Neural cell (in vitro differentiated cells): ENCODE measurements around the gene SPON1. TPM values are rescaled to one million over a fixed set of nuclear protein-coding genes. Genes with fewer than 3 reads are reported as not detected.

Source experiments
- H2AFZ ChIP-seq: fragments of 200-600, 300-800 bp; sonication (generic), shearing (Covaris generic); 2 replicates; pipeline ENCODE4 v1.6.0; 2014; ENCODE audit warnings: low read depth, mild to moderate bottlenecking, antibody characterized with exemption, low read length, moderate library complexity
- H3F3A ChIP-seq: fragments of 200-600 bp; shearing (Covaris generic); 2 replicates; pipeline ENCODE4 v1.6.1; 2016; ENCODE audit warnings: mild to moderate bottlenecking, moderate library complexity, mixed read lengths, antibody characterized with exemption, low read length; ENCODE audit not compliant: insufficient read depth, poor library complexity, severe bottlenecking
- H3K27ac ChIP-seq: fragments of 200-600, 300-800 bp; sonication (generic), shearing (Covaris generic); 2 replicates; pipeline ENCODE4 v1.5.1; 2014; ENCODE audit warnings: mild to moderate bottlenecking, low read length, moderate library complexity
- H3K27me3 ChIP-seq: fragments of 300-800, 200-600 bp; sonication (generic), shearing (Covaris generic); 2 replicates; pipeline ENCODE4 v1.6.0; 2014; ENCODE audit warnings: mild to moderate bottlenecking, low read depth, low read length, moderate library complexity; ENCODE audit not compliant: insufficient read depth
- H3K36me3 ChIP-seq: fragments of 300-800, 200-600 bp; sonication (generic), shearing (Covaris generic); 2 replicates; pipeline ENCODE4 v1.5.1; 2014; ENCODE audit warnings: mild to moderate bottlenecking, antibody characterized with exemption, low read length, moderate library complexity; ENCODE audit not compliant: insufficient read depth
- H3K4me2 ChIP-seq: fragments of 300-800, 200-600 bp; sonication (generic), shearing (Covaris generic); 2 replicates; pipeline ENCODE4 v1.6.0; 2014; ENCODE audit warnings: mild to moderate bottlenecking, low read length
- H3K4me3 ChIP-seq: fragments of 300-800, 200-600 bp; sonication (generic), shearing (Covaris generic); 2 replicates; pipeline ENCODE4 v1.5.1; 2014; ENCODE audit warnings: mild to moderate bottlenecking, low read length, moderate library complexity
- H3K79me2 ChIP-seq: fragments of 200-600 bp; shearing (Covaris generic); replicated peaks from 2 replicates; pipeline ENCODE4 v1.6.0; 2014; ENCODE audit warnings: mild to moderate bottlenecking, low read length, moderate library complexity; ENCODE audit not compliant: insufficient read depth
- H3K9ac ChIP-seq: fragments of 300-800, 200-600 bp; sonication (generic), shearing (Covaris generic); 2 replicates; pipeline ENCODE4 v1.6.1; 2016; ENCODE audit warnings: mild to moderate bottlenecking, low read length, mixed read lengths
- H3K9me2 ChIP-seq: fragments of 200-600 bp; shearing (Covaris generic); 2 replicates; pipeline ENCODE4 v1.6.1; 2016; ENCODE audit warnings: mild to moderate bottlenecking, low read length, mixed read lengths; ENCODE audit not compliant: insufficient read depth
- H3K9me3 ChIP-seq: fragments of 200-600, 300-800 bp; sonication (generic), shearing (Covaris generic); 2 replicates; pipeline ENCODE4 v1.6.1; 2016; ENCODE audit warnings: mild to moderate bottlenecking, mixed run types, low read length, moderate library complexity, mixed read lengths
- H4K20me1 ChIP-seq: fragments of 200-600 bp; shearing (Covaris generic); 2 replicates; pipeline ENCODE4 v1.6.1; 2016; ENCODE audit warnings: mild to moderate bottlenecking, mixed run types; ENCODE audit not compliant: insufficient read depth
- CTCF ChIP-seq: fragments of 450-650 bp; IDR thresholded peaks from 2 replicates; pipeline ENCODE4 v1.5.1; 2014; ENCODE audit warnings: antibody characterized with exemption, mild to moderate bottlenecking, moderate library complexity; ENCODE audit not compliant: poor library complexity, severe bottlenecking
- EP300 ChIP-seq: fragments of 450-650 bp; conservative IDR thresholded peaks from 2 replicates; pipeline ENCODE4 v1.6.1; 2014; ENCODE audit warnings: antibody characterized with exemption, mild to moderate bottlenecking, moderate library complexity; ENCODE audit not compliant: poor library complexity, severe bottlenecking
- EZH2 ChIP-seq: fragments of 200-600, 300-800 bp; shearing (Covaris generic), sonication (generic); IDR thresholded peaks from 2 replicates; pipeline ENCODE4 v1.6.1; 2014; ENCODE audit warnings: antibody characterized with exemption, low read length, borderline replicate concordance, mild to moderate bottlenecking; ENCODE audit not compliant: insufficient read depth, poor library complexity, severe bottlenecking
- MXI1 ChIP-seq: fragments of 450-650 bp; conservative IDR thresholded peaks from 2 replicates; pipeline ENCODE4 v1.6.1; 2014; ENCODE audit warnings: antibody characterized with exemption, mild to moderate bottlenecking; ENCODE audit not compliant: poor library complexity, severe bottlenecking
- POLR2AphosphoS5 ChIP-seq: IDR thresholded peaks from 2 replicates; pipeline ENCODE4 v1.6.1; 2012
- RAD21 ChIP-seq: fragments of 450-650 bp; conservative IDR thresholded peaks from 2 replicates; pipeline ENCODE4 v1.6.1; 2014; ENCODE audit warnings: antibody characterized with exemption, mild to moderate bottlenecking, moderate library complexity
- REST ChIP-seq: IDR thresholded peaks from 2 replicates; pipeline ENCODE4 v1.6.1; 2012; ENCODE audit warnings: borderline replicate concordance
- SMC3 ChIP-seq: fragments of 450-650 bp; conservative IDR thresholded peaks from 2 replicates; pipeline ENCODE4 v1.6.1; 2014; ENCODE audit warnings: antibody characterized with exemption, mild to moderate bottlenecking, moderate library complexity; ENCODE audit not compliant: poor library complexity
- TAF1 ChIP-seq: IDR thresholded peaks from 2 replicates; pipeline ENCODE4 v1.6.1; 2012; ENCODE audit warnings: low read depth
- polyA plus RNA-seq: library from polyadenylated mRNA; depleted of rRNA; stranded (reverse); fragments of >200 nt; gene quantifications from 2 replicates; pipeline ENCODE4 v1.2.3, GENCODE V29; 2014

SPON1 gene
- polyA plus RNA-seq, 1 donor from 2014 or later: 0.66 TPM

GRCh38 chr11:14253421-14253820 is 290.9 kb downstream of the SPON1 start:
- Histone ChIP-seq H3K27ac (no peak overlapping the region), H3K9me3 (no peaks in the 10 kb centered on the region), H3K9me2 (no peaks in the 10 kb centered on the region), H3K4me2 (no peak overlapping the region), H3K79me2 (no peaks in the 10 kb centered on the region), H3K9ac (no peak overlapping the region), H3F3A (no peaks in the 10 kb centered on the region), H3K27me3 (no peaks in the 10 kb centered on the region), H4K20me1 (no peaks in the 10 kb centered on the region), H3K36me3 (no peaks in the 10 kb centered on the region), H3K4me3 (no peak overlapping the region), H2AFZ (no peak overlapping the region)
- TF ChIP-seq REST (no peak), EZH2 (no peak), RAD21 (no peak), MXI1 (no peak)

GRCh38 chr11:14253840-14254239 is 291.3 kb downstream of the SPON1 start:
- H3K9me3 ChIP-seq: no peaks in the 10 kb centered on the region
- H3K79me2 ChIP-seq: no peaks in the 10 kb centered on the region
- no peaks in the 10 kb centered on the region for H3K9me2 ChIP-seq
- H3K27ac ChIP-seq: no peak overlapping the region
- no peak overlapping the region for H3K4me3 ChIP-seq
- H3K27me3 ChIP-seq: no peaks in the 10 kb centered on the region
- H2AFZ ChIP-seq: no peak overlapping the region
- TF ChIP-seq SMC3 (no peak), RAD21 (no peak), POLR2AphosphoS5 (no peak), TAF1 (no peak), EZH2 (no peak), CTCF (no peak), MXI1 (no peak), EP300 (no peak), REST (no peak)
- H3F3A ChIP-seq: no peaks in the 10 kb centered on the region
- H4K20me1 ChIP-seq: no peaks in the 10 kb centered on the region
- no peak overlapping the region for H3K9ac ChIP-seq
- H3K4me2 ChIP-seq: no peak overlapping the region
- no peaks in the 10 kb centered on the region for H3K36me3 ChIP-seq
